ENCODE data around the gene NSRP1. TPM values are rescaled to one million over a fixed set of nuclear protein-coding genes. Genes with fewer than 3 reads are reported as not detected.

NSRP1 gene
- total and polyA plus RNA-seq, 2 of the 4 experiments (the other 2 are of a cell fraction) = 3.4 to 14.2 TPM

DNA sequence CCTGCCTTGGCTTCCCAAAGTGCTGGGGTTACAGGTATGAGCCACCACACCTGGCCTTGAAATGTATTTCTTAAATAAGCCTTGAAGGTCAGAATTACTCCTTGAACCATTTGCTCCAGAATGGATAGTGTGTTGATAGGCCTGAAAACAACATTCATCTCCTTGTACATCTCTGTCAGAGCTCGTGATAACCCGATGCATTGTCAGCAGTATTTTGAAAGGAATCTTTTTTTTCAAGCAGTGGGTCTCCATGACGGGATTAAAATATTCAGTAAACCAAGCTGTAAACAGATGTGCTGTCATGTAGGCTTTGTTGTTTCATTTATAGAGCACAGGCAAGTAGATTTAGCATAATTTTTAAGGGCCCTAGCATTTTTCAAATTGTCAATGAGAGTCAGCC lies 16.6 kb downstream of the NSRP1 start:
- ChIA-PET POLR2A (ENCODE audit: unreplicated experiment) (no interaction called here), CTCF (interaction anchor here (0.6 kb wide), 1 partner anchor 136 kb away, joined by 5 read pairs; no protein-coding TSS in a partner anchor)
- no peak overlapping the region for H3K27ac ChIP-seq (ENCODE audit: insufficient read depth, low read length)
- peaks cover 28% of the 10 kb centered on the region; the same call in 1 of the 2 replicates for H4K20me1 ChIP-seq (ENCODE audit: insufficient read depth, low read length)
- H4K91ac ChIP-seq (ENCODE audit: insufficient read depth, low read depth, low read length) = no peak overlapping the region
- no peak overlapping the region for H4K8ac ChIP-seq (ENCODE audit: low read depth in 2 of 2, low read length in 2 of 2)
- H3K9me1 ChIP-seq (ENCODE audit: insufficient read depth, low read length) = peaks cover 9% of the 10 kb centered on the region
- H3K79me1 ChIP-seq (ENCODE audit: low read depth in 1 of 2, low read length in 2 of 2) = peaks cover 21 to 50% of the 10 kb centered on the region in 2 experiments
- H4K5ac ChIP-seq (ENCODE audit: low read depth, low read length) = no peak overlapping the region
- intact Hi-C loops (cut with micrococcal nuclease) (no loop called here), dilution Hi-C loops (cut with HindIII; ENCODE audit: low sequenced_read_pairs, unreplicated experiment) (no loop called here), in situ Hi-C loops (cut with MboI; ENCODE audit: low sequenced_read_pairs) (no loop called here)
- no peak overlapping the region for H3K4me2 ChIP-seq (ENCODE audit: low read depth, low read length)
- ATAC-seq (ENCODE audit: low read depth) (no peak), DNase-seq (no peak)
- no peak overlapping the region for H3K56ac ChIP-seq (ENCODE audit: extremely low read depth, insufficient read depth, low read length)
- H3K23ac ChIP-seq (ENCODE audit: low read depth, low read length) = no peak overlapping the region
- no peak overlapping the region for H2AK5ac ChIP-seq (ENCODE audit: low read depth, low read length)
- H2BK15ac ChIP-seq (ENCODE audit: low read depth, low read length) = no peak overlapping the region
- H3K4me3 ChIP-seq (ENCODE audit: insufficient read depth, low read depth, low read length) = no peak overlapping the region
- H3K36me3 ChIP-seq (ENCODE audit: control insufficient read depth, insufficient read depth, low read length) = peaks cover 10% of the 10 kb centered on the region
- H3K9ac ChIP-seq (ENCODE audit: low read depth, low read length) = no peak overlapping the region
- no CpG with 5 or more reads among the region's 3 CpGs for WGBS, 2 experiments (ENCODE audit: extremely low coverage in 2 of 2, insufficient read length in 1 of 2)
- H3K4ac ChIP-seq (ENCODE audit: low read depth, low read length) = no peak overlapping the region
- TF ChIP-seq MXI1 (IDR thresholded peaks at IDR 0.05; ENCODE audit: borderline replicate concordance, low read depth, low read length) = no peak
- TF ChIP-seq MAFK (IDR thresholded peaks at IDR 0.05; ENCODE audit: low read depth, low read length) = peak; percentile 72
- no peak overlapping the region for H2AFZ ChIP-seq (replicated peaks; ENCODE audit: low read length, poor library complexity)
- no peak overlapping the region for H2AK9ac ChIP-seq (replicated peaks; ENCODE audit: low read depth, low read length, poor library complexity)
- H3K4me1 ChIP-seq (ENCODE audit: control insufficient read depth, insufficient read depth, low read length) = no peaks in the 10 kb centered on the region
- H2BK5ac ChIP-seq (ENCODE audit: low read depth, low read length, poor library complexity, severe bottlenecking) = no peak overlapping the region
- H3K27me3 ChIP-seq (ENCODE audit: control insufficient read depth, insufficient read depth, low read length) = no peaks in the 10 kb centered on the region
- no TSS peak for BruUV-seq (replicated peaks)
- no peak overlapping the region for H2BK120ac ChIP-seq (ENCODE audit: low read depth, low read length)
- H3K9me3 ChIP-seq (ENCODE audit: control insufficient read depth, insufficient read depth, low read length) = no peaks in the 10 kb centered on the region
- no peak overlapping the region for H3K14ac ChIP-seq (replicated peaks; ENCODE audit: low read depth, low read length)
- no peak overlapping the region for H3K18ac ChIP-seq (ENCODE audit: low read depth, low read length)
- no peak overlapping the region for H2BK20ac ChIP-seq (ENCODE audit: low read depth, low read length)

All from IMR-90 (cell line).